Activated CD8-positive, alpha-beta memory T cell treated with anti-CD3 and anti-CD28 coated beads, Interleukin-2, amount 50 U/mL, for 4 hours (primary cell): ENCODE results near the gene ACAA1.

Source experiments
- DNase-seq: peaks from one replicate; pipeline ENCODE4 v3.0.0-alpha.2; 2020

The ACAA1 gene

GRCh38 chr3:38117748-38118420 lies 19.0 kb downstream of the ACAA1 start:
- DNase-seq = peak; percentile 67

GRCh38 chr3:38117163-38117716 lies 19.7 kb downstream of the ACAA1 start:
- peak; percentile 10 for DNase-seq

- peak; percentile 8 for DNase-seq
Observed at GRCh38 chr3:38116471-38117162, 20.3 kb downstream of the ACAA1 start.

- DNase-seq = no peak
Observed at GRCh38 chr3:38115645-38116427, 21.1 kb downstream of the ACAA1 start.

GRCh38 chr3:38114875-38115644 lies 21.9 kb downstream of the ACAA1 start:
- no peak for DNase-seq

GRCh38 chr3:38114052-38114874 lies 22.7 kb downstream of the ACAA1 start:
- no peak for DNase-seq

GRCh38 chr3:38112378-38112761 lies 24.6 kb downstream of the ACAA1 start:
- DNase-seq = no peak

- no peak for DNase-seq
Observed at GRCh38 chr3:38111696-38112377, 25.1 kb downstream of the ACAA1 start.

GRCh38 chr3:38111201-38111600 lies 25.7 kb downstream of the ACAA1 start:
- no peak for DNase-seq

- no peak for DNase-seq
Observed at GRCh38 chr3:38110314-38111050, 26.4 kb downstream of the ACAA1 start.

- no peak for DNase-seq
Observed at GRCh38 chr3:38109580-38110313, 27.2 kb downstream of the ACAA1 start.

- DNase-seq = no peak
Observed at GRCh38 chr3:38108649-38109579, 28.0 kb downstream of the ACAA1 start.

- no peak for DNase-seq
Observed at GRCh38 chr3:38107911-38108648, 28.8 kb downstream of the ACAA1 start.

- no peak for DNase-seq
Observed at GRCh38 chr3:38105525-38105924, 31.4 kb downstream of the ACAA1 start.

GRCh38 chr3:38102444-38102814 lies 34.5 kb downstream of the ACAA1 start:
- no peak for DNase-seq

- no peak for DNase-seq
Observed at GRCh38 chr3:38101811-38102443, 35.0 kb downstream of the ACAA1 start.

- no peak for DNase-seq
Observed at GRCh38 chr3:38100498-38100897, 36.4 kb downstream of the ACAA1 start.
